ENCODE measurements around the gene RXRG. TPM values are rescaled to one million over a fixed set of nuclear protein-coding genes. Genes with fewer than 3 reads are reported as not detected.

The RXRG gene
- total RNA-seq, 6 donors from 2014 or later = 2.3 to 6.1 (median 3.4) TPM; not detected in 2

DNA sequence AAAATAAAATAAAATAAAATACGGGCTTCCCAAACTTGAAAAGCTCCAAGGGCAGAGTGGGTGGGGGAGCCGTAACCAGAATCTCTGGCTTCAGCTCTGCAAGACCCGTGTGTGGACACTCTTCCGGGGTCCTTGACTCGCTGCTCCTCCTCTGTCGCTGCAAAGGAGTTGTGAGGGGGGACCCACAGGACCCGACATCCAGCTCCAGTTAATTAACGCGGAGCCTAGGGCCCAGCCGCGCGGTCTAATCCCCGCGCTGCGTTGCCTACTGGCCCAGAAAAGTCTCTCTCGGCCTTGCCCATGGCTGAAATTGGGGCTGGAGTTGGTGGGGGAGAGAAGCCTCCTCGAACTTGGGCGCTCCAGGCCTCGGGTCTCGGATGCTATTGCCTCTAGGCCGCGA is 90.2 kb downstream of the RXRG start:
- Histone ChIP-seq H3K4me3 (no peak overlapping the region), H3K9me3 (no peaks in the 10 kb centered on the region), H3K27ac (no peak overlapping the region), H3K27me3 (peaks cover 4 to 59% (median 35%) of the 10 kb centered on the region in 4 donors), H3K36me3 (no peaks in the 10 kb centered on the region), H3K4me1 (peaks cover 27 to 50% (median 38%) of the 10 kb centered on the region in 4 donors)
- ATAC-seq (ENCODE audit: low FRiP score in 2 of 2) = no peak
- 4 to 9% methylated on average over 17 to 22 of the region's 22 CpGs for WGBS, 2 donors
- no peak for TF ChIP-seq EP300 (IDR thresholded peaks at IDR 0.05)
- no peak for TF ChIP-seq POLR2A (IDR thresholded peaks at IDR 0.05)
- TF ChIP-seq POLR2AphosphoS5 (IDR thresholded peaks at IDR 0.05) = no peak
- TF ChIP-seq, protein P1, sequence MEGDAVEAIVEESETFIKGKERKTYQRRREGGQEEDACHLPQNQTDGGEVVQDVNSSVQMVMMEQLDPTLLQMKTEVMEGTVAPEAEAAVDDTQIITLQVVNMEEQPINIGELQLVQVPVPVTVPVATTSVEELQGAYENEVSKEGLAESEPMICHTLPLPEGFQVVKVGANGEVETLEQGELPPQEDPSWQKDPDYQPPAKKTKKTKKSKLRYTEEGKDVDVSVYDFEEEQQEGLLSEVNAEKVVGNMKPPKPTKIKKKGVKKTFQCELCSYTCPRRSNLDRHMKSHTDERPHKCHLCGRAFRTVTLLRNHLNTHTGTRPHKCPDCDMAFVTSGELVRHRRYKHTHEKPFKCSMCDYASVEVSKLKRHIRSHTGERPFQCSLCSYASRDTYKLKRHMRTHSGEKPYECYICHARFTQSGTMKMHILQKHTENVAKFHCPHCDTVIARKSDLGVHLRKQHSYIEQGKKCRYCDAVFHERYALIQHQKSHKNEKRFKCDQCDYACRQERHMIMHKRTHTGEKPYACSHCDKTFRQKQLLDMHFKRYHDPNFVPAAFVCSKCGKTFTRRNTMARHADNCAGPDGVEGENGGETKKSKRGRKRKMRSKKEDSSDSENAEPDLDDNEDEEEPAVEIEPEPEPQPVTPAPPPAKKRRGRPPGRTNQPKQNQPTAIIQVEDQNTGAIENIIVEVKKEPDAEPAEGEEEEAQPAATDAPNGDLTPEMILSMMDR (IDR thresholded peaks at IDR 0.05) = no peak
- DNase-seq = peak in 1 of 2 donors; percentile 38

DNA sequence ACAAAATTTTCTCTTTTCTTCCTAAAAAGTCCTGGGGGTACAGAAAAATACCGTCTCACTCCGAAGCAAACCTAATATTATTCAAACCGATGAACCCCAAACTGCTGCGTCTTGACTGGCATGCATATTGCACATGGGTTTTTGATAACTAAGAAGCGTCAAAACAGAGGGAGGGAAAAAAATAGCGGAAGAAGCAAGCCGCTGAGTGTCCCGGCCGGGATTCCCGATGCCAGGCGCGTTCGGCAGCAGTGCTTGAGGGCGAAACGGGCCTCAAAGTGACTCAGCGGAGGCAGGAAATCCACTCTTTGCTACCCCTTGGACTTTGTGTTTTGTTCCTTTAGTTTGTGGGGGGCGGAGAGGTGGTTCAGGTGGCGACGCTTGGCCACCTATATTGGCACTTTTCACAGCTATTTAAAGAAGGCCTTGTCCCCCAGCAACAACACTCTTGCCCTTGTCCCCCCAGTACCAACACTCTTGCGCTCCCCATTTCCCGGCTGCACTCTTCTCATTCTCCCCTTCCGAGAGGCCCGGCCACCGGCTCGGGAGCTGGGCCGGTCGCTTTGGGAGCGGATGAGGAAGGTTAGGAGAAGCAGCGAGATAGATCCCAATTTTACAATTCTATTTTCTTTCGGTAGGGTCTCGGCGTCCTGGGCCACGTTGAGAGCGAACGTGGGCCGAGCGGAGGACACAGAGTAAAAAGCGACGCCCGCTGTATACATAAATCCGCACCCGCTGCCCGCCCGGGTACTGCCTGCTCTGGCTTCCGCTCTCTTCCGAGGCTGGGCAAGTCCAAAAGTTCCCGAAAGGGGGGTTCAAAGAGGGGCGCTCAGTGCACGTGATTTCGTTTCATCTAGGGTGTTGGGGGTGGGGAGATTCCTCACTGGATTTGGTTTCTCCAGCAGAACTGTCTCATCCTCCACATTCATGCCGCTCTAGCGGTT is 90.9 kb downstream of the RXRG start:
- peaks cover 4 to 61% (median 36%) of the 10 kb centered on the region in 4 donors for H3K27me3 ChIP-seq
- 8 to 9% methylated on average over 44 to 52 of the region's 52 CpGs for WGBS, 2 donors

DNA sequence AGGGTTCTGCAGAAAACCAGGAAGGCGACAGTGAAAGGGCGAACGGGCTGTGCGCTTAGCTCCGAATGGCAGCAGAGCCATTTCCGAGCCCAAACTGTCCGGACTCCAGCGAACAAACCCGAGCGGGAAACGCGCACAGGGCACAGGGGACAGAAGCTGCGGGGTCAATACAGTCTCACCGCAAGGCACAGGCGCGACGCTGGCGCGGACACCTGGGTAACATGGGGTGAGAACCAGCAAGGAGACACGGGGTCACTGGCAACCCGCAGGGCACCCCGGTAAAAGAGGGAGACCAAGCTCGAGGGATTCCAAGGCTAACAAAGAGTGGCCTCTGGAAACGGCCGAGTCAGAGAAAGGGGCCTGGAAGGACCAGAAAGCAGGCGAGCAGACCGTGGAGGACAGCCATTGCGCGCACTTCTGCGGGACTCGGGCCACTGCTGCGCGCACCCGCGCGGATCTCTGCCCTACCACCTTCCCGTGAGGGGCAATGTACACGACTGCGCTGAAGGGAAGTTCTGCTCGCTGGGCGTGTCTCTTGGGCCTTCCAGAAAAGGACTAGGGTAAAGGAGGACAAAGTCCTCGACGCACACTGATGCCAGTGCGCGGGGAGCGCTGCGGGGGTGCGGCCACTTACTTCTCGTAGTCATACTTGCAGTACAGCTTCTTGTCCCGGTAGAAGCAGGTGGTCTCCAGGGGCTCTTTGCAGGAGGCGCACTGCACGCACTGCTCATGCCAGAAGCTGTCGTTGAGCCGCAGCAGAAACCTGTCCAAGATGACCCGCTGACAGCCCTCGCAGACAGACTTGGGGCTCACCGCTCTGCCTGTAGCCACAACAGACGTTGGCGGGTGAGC is 92.3 kb downstream of the RXRG start:
- Histone ChIP-seq H3K4me1 (peaks cover 27 to 50% (median 38%) of the 10 kb centered on the region in 4 donors), H3K36me3 (no peaks in the 10 kb centered on the region), H3K9me3 (no peaks in the 10 kb centered on the region), H3K27ac (no peak overlapping the region), H3K4me3 (no peak overlapping the region), H3K27me3 (peaks cover 4 to 61% (median 35%) of the 10 kb centered on the region in 4 donors)
- DNase-seq (peak in 1 of 2 donors; percentile 77), ATAC-seq (ENCODE audit: low FRiP score in 2 of 2) (no peak)
- TF ChIP-seq, protein P1 (IDR thresholded peaks at IDR 0.05) = no peak
- no peak for TF ChIP-seq POLR2A (IDR thresholded peaks at IDR 0.05)
- no peak for TF ChIP-seq EP300 (IDR thresholded peaks at IDR 0.05)
- TF ChIP-seq POLR2AphosphoS5 (IDR thresholded peaks at IDR 0.05) = no peak
- 5 to 8% methylated on average over 35 to 59 of the region's 59 CpGs for WGBS, 2 donors

More for the DNA sequence above, 90.9 kb downstream of the RXRG start:
- Histone ChIP-seq H3K36me3 (no peaks in the 10 kb centered on the region), H3K9me3 (no peaks in the 10 kb centered on the region), H3K4me3 (no peak overlapping the region), H3K27ac (no peak overlapping the region), H3K4me1 (peaks cover 27 to 50% (median 38%) of the 10 kb centered on the region in 4 donors)
- no peak for ATAC-seq (ENCODE audit: low FRiP score in 2 of 2)
- DNase-seq = peak in 1 of 2 donors; percentile 38
- TF ChIP-seq, protein P1 (IDR thresholded peaks at IDR 0.05) = no peak
- no peak for TF ChIP-seq POLR2AphosphoS5 (IDR thresholded peaks at IDR 0.05)
- no peak for TF ChIP-seq EP300 (IDR thresholded peaks at IDR 0.05)
- TF ChIP-seq POLR2A (IDR thresholded peaks at IDR 0.05) = no peak

DNA sequence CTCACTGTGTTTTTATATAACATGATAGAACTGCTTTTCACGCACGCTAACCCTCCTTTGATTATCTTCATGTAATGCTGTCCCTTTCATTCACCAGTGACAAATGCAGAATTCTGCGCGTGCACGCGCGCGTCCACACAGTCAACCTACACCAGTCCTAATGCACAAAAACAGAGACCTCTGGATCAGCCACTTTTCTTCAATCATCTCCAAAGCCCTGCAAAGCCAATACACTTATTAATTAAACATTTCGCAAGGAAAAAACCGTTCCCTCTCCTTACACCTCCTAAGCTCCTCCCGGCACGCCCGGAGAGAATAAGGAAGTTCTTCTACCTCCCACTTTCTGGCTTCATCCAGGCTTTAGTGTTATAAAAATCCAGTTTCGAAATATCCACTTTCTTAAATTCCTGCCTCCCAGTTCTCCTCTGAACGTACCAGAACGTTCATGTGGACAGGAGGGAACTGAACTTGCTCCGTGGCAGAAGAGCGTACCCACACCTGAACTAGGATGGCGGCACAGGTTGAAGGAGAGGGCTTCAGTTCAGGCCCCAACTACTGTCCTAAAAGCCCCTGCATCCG is 93.0 kb downstream of the RXRG start:
- WGBS, 2 donors = 8 to 16% methylated on average over 20 of the region's 20 CpGs
- no peak overlapping the region for H3K27ac ChIP-seq
- H3K9me3 ChIP-seq = no peaks in the 10 kb centered on the region
- TF ChIP-seq POLR2A (IDR thresholded peaks at IDR 0.05) (no peak), POLR2AphosphoS5 (IDR thresholded peaks at IDR 0.05) (no peak), EP300 (IDR thresholded peaks at IDR 0.05) (no peak)
- TF ChIP-seq, protein P1 (IDR thresholded peaks at IDR 0.05) = no peak
- no peak for ATAC-seq (ENCODE audit: low FRiP score in 2 of 2)
- peaks cover 4 to 60% (median 33%) of the 10 kb centered on the region in 4 donors for H3K27me3 ChIP-seq
- H3K36me3 ChIP-seq = no peaks in the 10 kb centered on the region
- peaks cover 27 to 49% (median 38%) of the 10 kb centered on the region in 4 donors for H3K4me1 ChIP-seq
- H3K4me3 ChIP-seq = no peak overlapping the region
- no peak for DNase-seq

Other genes with a start within 250 kb of the RXRG start
- under 1 TPM in 2 of 6 donors, not detected in 4; 0.33 to 0.67 TPM for gene LMX1A, start 88.4 kb downstream of the RXRG start, total RNA-seq
- gene LRRC52, start 98.9 kb upstream of the RXRG start, total RNA-seq = 1 to 10 TPM in 1 of 6 donors, under 1 TPM in 2, not detected in 3; 0.44 to 1.7 (median 0.46) TPM
- gene MGST3, start 186.1 kb upstream of the RXRG start, total RNA-seq = 100 to 1,000 TPM in 5 of 6 donors, 10 to 100 TPM in 1; 49.2 to 250 (median 202) TPM